Stimulated activated CD4-positive, alpha-beta T cell treated with anti-CD3 and anti-CD28 coated beads, Interleukin-12 subunit alpha, Interleukin-12 subunit beta, amount 100 ng/mL, for 24 hours (primary cell): Measurements from ENCODE around the gene ACADS.

Experiments used
- DNase-seq, 2 experiments: peaks; one replicate each; pipeline ENCODE4 v3.0.0-alpha.2; 2020; ENCODE audit warnings: low read depth in 2 of 2

Gene ACADS, protein sequence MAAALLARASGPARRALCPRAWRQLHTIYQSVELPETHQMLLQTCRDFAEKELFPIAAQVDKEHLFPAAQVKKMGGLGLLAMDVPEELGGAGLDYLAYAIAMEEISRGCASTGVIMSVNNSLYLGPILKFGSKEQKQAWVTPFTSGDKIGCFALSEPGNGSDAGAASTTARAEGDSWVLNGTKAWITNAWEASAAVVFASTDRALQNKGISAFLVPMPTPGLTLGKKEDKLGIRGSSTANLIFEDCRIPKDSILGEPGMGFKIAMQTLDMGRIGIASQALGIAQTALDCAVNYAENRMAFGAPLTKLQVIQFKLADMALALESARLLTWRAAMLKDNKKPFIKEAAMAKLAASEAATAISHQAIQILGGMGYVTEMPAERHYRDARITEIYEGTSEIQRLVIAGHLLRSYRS

DNA sequence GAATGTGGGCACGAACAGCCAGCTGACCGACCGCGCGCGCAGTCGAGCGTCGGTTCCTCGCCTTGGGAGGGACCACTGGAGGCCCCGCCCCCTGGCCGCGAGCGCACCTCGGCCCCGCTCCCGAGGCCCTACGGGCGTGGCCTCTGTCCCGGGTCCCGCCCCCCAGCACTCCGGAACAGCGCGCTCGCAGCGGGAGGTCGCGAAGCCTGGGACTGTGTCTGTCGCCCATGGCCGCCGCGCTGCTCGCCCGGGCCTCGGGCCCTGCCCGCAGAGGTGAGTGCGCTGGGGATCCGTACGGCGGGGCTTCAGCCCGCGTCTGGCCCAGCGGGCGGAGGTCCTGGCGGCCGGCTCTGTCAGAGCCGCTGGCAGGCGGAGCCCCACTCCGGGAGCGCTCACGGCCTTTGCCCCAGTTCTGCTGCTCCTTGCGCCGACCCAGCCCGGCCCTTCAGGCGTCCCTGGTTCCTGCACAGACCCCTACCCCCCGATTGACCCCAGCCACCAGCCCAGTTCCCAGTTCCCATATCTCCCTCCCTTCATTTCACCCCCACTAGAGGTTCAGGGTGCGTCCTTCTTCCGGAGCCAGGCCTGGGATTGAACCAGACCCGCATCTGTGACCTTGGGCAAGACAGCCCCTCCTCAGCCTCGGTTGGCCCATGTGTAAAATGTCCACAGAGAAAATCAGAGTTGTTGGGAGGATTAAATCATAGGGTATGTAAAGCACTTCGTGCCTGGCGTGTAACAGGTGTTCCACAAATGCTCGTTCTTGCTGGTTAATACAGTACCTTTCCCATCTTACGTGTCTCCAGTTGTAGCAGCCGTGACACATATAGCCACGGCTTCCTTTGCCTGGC is at the start of gene ACADS:
Gene ACADS, plus strand, starts transcription at position 168 of the 851 bp plus-strand sequence. Its CDS starts 60 bp downstream, at position 228.
- DNase-seq: peak; percentile 69 to 90

GRCh38 chr12:120677765-120678473 is 47.7 kb upstream of the ACADS start:
- no peak for DNase-seq

GRCh38 chr12:120678572-120678971 is 47.1 kb upstream of the ACADS start:
- DNase-seq: no peak

GRCh38 chr12:120680165-120680738 is 45.4 kb upstream of the ACADS start:
- DNase-seq: no peak

GRCh38 chr12:120684523-120684932 is 41.1 kb upstream of the ACADS start:
- no peak for DNase-seq

DNA sequence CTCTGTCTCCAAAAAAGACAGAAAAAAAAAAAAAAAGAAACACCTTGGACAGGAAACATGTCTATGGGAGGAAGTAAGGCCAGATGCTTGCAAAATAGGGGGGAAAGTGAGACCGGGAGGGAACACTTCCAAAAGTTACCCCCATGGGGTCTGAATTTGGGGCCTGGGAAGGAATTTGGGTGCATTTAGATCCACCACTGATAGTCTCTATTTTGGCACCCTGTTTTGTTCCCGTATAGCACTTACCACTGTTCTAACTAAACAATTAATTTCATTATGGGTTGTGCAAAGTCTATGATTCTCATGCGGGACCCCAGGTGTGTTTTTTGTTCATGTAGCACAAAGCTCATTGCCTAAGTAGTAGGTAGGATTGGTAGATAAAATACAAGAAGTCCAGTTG is 40.1 kb upstream of the ACADS start:
- no peak for DNase-seq

DNA sequence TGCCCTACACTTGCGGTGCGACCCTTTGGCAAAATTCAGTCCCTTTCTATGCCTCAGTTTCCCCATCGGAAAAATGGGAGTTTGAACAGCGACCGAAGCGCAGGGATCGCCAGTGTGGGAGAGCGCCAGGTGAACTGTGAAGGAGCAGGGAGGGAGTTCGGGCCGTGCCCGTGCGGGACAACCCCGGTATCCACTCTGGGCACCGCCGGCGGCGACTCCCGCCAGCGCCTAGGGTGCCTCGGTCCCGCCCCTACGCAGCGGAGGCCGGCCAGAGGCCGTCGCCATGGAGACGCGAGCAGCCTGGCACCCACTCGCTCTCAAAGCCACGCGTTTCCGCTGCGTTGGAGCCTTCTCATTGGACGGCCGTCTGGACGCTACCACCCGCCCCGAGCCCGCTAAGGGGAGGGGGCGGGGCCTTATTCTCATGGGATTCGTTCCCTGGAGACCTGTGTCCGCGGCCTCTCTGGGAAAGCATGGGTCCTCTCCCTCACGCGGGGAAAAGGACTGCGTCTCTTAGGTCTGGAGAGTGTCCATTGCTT is 39.4 kb upstream of the ACADS start:
- peak; percentile 94 to 95 for DNase-seq

- DNase-seq: peak; percentile 98 to 99
Measured at GRCh38 chr12:120686690-120687577, 38.7 kb upstream of the ACADS start, which contains the start of gene MLEC. Gene MLEC (plus strand): TSS chr12:120687149. CDS start chr12:120687297, 148 bp downstream.

GRCh38 chr12:120687578-120688289 is 37.9 kb upstream of the ACADS start:
- peak in 1 of 2 experiments; percentile 29 for DNase-seq

GRCh38 chr12:120688527-120689071 is 37.0 kb upstream of the ACADS start:
- no peak for DNase-seq

DNA sequence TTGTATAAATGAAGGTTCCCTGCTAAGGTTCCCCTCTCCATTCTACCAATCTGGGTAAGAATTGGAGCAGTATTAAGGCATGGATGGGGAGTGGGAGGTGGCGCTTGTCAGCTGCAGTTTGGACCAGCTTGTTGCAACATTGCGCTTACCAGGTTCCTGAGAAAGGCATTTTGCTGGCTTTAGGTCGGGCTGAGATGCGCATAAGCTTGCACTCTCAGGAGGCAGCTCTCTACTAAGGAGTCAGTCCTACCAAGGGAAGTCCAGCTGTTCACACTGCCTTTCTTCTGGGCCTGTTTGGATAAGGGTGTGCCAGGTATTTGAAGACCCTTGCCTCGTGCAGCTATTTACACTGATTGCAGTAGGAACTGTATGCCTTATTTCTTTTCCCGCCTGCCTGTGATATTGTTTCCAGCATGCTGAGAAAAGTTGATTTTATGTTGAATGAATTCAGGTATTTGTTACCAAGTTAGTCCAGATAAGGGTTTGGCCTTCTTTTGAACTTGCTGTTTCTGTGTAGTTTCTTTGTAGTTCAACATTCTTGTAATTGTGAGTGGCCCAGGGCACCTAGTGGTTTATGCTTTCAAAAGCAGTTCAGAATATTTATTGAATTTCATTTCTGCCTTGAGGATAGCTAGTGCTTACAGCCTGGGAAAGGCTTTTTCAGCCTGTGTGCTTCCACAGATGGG is 36.1 kb upstream of the ACADS start:
- DNase-seq: no peak

GRCh38 chr12:120690083-120690450 is 35.6 kb upstream of the ACADS start:
- no peak for DNase-seq

GRCh38 chr12:120690978-120691377 is 34.6 kb upstream of the ACADS start:
- DNase-seq: no peak

DNA sequence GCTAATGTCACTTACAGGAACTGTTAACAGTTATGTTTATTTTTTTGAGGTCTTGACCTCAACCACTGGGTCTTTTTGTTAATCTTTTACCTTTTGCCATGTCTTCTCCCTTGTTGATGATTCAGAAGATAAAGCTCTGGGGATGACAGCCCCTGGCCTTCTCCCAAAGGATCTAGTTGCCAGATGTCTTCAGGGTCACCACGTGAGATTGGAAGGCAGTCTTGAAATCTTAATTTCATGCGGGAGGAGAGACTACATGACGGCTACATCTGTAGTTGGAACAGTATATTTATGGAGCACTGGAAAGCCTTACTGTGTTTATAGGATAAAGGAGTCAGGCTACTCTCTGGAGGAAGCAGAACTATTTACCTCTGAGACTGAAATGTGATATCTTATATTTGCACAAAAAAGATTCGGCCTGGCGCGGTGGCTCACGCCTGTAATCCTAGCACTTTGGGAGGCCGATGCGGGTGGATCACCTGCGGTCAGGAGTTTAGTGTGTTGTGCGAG is 33.0 kb upstream of the ACADS start:
- no peak for DNase-seq

DNA sequence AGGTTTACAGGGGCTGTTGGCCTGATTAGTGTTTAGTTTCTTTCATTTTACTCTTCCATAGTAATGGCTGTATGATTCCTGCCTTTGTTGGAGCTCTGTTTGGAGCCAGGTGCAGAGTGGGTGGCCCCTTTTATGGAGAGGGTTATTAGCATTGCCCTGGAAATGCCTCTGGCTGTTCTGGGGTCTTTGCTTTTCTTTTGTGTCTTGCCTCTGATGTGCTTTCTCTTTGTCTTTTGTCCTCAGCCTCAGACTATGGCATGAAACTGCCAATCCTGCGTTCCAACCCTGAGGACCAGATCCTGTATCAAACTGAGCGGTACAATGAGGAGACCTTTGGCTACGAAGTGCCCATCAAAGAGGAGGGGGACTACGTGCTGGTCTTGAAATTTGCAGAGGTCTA is 31.8 kb upstream of the ACADS start:
- no peak for DNase-seq

DNA sequence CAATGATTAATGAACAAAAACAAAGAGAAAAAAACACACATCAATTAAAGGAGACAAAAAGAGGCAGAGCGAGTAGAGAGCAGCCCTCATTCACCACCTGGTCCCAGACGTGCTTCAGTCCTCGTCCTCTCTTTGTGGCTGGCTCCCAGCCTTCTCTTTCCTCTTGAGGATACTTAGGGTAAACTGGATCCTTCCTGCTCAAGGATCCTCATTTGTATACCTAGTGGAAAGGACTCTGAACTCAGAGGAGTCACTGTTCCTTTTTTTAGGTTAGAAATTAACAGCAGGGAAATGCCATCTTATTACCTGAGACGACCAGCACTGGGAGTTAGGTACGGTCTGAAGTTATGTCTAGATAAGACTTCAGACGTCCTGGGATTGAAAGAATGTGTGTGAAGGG is 29.0 kb upstream of the ACADS start:
- DNase-seq: no peak

GRCh38 chr12:120697344-120697743 is 28.3 kb upstream of the ACADS start:
- no peak for DNase-seq

- no peak for DNase-seq
Measured at GRCh38 chr12:120698665-120699064, 27.0 kb upstream of the ACADS start.

GRCh38 chr12:120699553-120699952 is 26.1 kb upstream of the ACADS start:
- DNase-seq: no peak
